DMS153 treated with DMSO at 0.1 percent for 48 hours (cell line): Measurements from ENCODE around the gene MARCHF2.
"Not testable (repeated sequence)": the region's sequence is repeated elsewhere in the genome, so short reads cannot be mapped to it uniquely, and the experiment has no call there.

ENCODE experiments used
- DNase-seq: peaks from one replicate; lab custom pipeline; 2025; ENCODE audit not compliant: unreplicated experiment; lab: John Stamatoyannopoulos, UW

The MARCHF2 gene

GRCh38 chr19:8412783-8413628, at the start of gene MARCHF2:
Gene MARCHF2, plus strand, starts transcription at chr19:8413305. Its CDS starts 8,536 bp downstream, at chr19:8421841.
- peak; percentile 82 for DNase-seq

GRCh38 chr19:8363803-8364771, 49.0 kb upstream of the MARCHF2 start, which contains the start of gene ANGPTL4:
Gene ANGPTL4, plus strand, starts transcription at chr19:8364155. Its CDS starts 167 bp downstream, at chr19:8364322.
- no peak for DNase-seq

- no peak for DNase-seq
Measured at GRCh38 chr19:8366121-8366581, 47.0 kb upstream of the MARCHF2 start.

GRCh38 chr19:8366961-8367326, 46.2 kb upstream of the MARCHF2 start:
- no peak for DNase-seq

GRCh38 chr19:8367327-8368001, 45.6 kb upstream of the MARCHF2 start:
- peak; percentile 11 for DNase-seq

- no peak for DNase-seq
Measured at GRCh38 chr19:8370176-8371010, 42.7 kb upstream of the MARCHF2 start.

- DNase-seq, result no peak
Measured at GRCh38 chr19:8371011-8371804, 41.9 kb upstream of the MARCHF2 start.

- no peak for DNase-seq
Measured at GRCh38 chr19:8373867-8374813, 39.0 kb upstream of the MARCHF2 start.

- DNase-seq, result not testable (repeated sequence)
Measured at GRCh38 chr19:8375766-8376165, 37.3 kb upstream of the MARCHF2 start.

- DNase-seq, result not testable (repeated sequence)
Measured at GRCh38 chr19:8376373-8376974, 36.6 kb upstream of the MARCHF2 start.

- DNase-seq, result no peak
Measured at GRCh38 chr19:8377598-8377997, 35.5 kb upstream of the MARCHF2 start.

- DNase-seq, result not testable (repeated sequence)
Measured at GRCh38 chr19:8379156-8379891, 33.8 kb upstream of the MARCHF2 start.

- not testable (repeated sequence) for DNase-seq
Measured at GRCh38 chr19:8384569-8384968, 28.5 kb upstream of the MARCHF2 start.

- not testable (repeated sequence) for DNase-seq
Measured at GRCh38 chr19:8385103-8385502, 28.0 kb upstream of the MARCHF2 start.

GRCh38 chr19:8385566-8385965, 27.5 kb upstream of the MARCHF2 start:
- not testable (repeated sequence) for DNase-seq

- not testable (repeated sequence) for DNase-seq
Measured at GRCh38 chr19:8386419-8386818, 26.7 kb upstream of the MARCHF2 start.

GRCh38 chr19:8386990-8387389, 26.1 kb upstream of the MARCHF2 start:
- no peak for DNase-seq
